ENCODE measurements around the gene CCDC90B.

GRCh38 chr11:83319346-83319745 lies 33.2 kb upstream of the CCDC90B start:
- TF ChIP-seq CTCF (IDR thresholded peaks at IDR 0.05; ENCODE audit: borderline replicate concordance, extremely low read depth, low read length, poor library complexity, severe bottlenecking) (no peak), EZH2 (IDR thresholded peaks at IDR 0.05; ENCODE audit: borderline replicate concordance, low read depth, low read length, severe bottlenecking) (no peak)

All from DND-41 (cell line).